Measurements from ENCODE around the gene GMEB2.

The GMEB2 gene

DNA sequence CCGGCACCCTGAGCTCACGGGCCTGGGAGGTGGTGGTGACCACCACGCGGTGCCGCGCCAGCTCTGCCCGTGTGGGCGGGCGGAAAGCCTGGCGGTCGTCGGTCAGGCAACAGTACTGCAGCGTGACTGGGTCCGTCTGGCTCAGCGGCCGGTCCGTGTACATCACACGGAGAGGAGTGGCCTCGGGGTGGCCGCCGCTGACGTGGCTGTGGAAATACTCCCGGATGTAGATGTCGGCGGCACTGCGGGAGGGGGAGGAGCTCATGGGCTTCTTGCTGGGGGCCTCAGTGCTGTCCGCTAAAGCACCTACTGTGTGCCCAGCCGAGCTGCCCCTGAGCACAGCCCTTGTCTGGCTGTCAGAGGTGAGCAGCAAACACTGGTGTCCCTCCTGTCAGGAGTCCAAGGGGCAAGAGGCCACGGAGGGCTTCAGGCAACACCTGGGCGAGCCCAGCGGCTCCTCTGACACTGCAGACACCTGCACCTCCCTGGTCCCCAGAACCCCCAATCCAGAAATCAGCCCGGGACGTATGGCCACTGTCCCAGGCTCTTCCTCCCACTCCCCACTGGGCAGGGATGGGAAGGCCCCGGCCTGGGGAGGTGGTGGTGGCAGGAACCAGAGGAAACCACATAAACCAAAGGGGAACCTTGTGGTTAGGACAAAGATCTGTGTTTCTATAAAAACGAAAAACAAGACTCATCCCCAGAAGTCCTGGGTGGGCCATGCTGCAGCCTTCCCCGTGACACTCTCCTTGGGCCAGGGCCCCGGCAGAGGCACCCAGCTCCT lies 59.3 kb downstream of the GMEB2 start:
- TF ChIP-seq, protein P1, sequence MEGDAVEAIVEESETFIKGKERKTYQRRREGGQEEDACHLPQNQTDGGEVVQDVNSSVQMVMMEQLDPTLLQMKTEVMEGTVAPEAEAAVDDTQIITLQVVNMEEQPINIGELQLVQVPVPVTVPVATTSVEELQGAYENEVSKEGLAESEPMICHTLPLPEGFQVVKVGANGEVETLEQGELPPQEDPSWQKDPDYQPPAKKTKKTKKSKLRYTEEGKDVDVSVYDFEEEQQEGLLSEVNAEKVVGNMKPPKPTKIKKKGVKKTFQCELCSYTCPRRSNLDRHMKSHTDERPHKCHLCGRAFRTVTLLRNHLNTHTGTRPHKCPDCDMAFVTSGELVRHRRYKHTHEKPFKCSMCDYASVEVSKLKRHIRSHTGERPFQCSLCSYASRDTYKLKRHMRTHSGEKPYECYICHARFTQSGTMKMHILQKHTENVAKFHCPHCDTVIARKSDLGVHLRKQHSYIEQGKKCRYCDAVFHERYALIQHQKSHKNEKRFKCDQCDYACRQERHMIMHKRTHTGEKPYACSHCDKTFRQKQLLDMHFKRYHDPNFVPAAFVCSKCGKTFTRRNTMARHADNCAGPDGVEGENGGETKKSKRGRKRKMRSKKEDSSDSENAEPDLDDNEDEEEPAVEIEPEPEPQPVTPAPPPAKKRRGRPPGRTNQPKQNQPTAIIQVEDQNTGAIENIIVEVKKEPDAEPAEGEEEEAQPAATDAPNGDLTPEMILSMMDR (IDR thresholded peaks at IDR 0.05; ENCODE audit: low read depth, low read length, missing control alignments) = no peak
- no peak for DNase-seq (ENCODE audit: extremely low read depth, low read depth)
- H3K4me3 ChIP-seq (replicated peaks; ENCODE audit: low read depth, low read length) = no peak overlapping the region

DNA sequence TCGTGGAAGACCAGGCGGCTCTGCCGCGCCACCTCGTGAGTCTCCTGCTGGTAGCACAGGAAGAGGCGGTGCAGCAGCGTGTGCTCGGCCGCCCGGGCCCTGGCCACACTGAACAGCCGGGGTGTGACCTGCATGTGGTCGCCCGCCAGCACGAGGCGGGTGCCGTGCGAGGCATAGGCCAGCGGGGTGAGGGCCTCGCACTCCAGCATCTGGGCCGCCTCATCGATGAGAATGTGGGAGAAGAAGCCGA lies 59.8 kb downstream of the GMEB2 start:
- H3K4me3 ChIP-seq (replicated peaks; ENCODE audit: low read depth, low read length) = no peak overlapping the region
- DNase-seq (ENCODE audit: extremely low read depth, low read depth) = no peak
- TF ChIP-seq, protein P1 (IDR thresholded peaks at IDR 0.05; ENCODE audit: low read depth, low read length, missing control alignments) = no peak

DNA sequence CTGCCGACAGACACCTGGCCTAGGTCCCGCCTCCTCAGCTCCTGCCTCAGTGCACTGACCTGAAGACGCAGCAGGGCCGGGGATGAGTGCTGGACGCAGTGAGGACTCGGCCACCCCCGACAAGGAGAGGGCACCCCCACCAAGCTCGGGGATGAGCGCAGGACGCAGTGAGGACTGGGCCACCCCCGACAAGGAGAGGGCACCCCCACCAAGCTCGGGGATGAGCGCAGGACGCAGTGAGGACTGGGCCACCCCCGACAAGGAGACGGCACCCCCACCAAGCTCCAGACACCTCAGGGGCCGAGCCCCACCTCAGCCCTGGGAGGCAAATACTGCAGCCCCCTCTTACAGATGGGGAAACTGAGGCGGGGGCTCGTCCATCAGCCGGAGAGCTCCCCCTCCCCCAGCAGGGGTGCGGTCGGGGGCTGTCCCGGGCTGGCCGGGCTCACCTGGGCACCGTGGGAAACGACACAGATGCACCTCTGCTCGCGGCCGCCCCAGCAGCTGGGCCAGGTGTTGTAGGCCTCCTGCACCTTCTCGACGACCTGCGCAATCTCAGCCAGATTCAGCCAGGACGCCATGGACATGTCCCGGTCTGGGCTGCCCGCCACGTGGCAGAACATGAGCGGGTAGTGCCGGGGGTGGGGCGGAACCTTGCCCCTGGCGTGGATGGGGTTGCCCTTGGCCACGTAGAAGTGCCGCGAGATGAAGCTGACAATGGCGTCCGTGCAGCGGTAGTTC lies 60.3 kb downstream of the GMEB2 start:
- TF ChIP-seq, protein P1 (IDR thresholded peaks at IDR 0.05; ENCODE audit: low read depth, low read length, missing control alignments) = no peak
- no peak overlapping the region for H3K4me3 ChIP-seq (replicated peaks; ENCODE audit: low read depth, low read length)
- no peak for DNase-seq (ENCODE audit: extremely low read depth, low read depth)

DNA sequence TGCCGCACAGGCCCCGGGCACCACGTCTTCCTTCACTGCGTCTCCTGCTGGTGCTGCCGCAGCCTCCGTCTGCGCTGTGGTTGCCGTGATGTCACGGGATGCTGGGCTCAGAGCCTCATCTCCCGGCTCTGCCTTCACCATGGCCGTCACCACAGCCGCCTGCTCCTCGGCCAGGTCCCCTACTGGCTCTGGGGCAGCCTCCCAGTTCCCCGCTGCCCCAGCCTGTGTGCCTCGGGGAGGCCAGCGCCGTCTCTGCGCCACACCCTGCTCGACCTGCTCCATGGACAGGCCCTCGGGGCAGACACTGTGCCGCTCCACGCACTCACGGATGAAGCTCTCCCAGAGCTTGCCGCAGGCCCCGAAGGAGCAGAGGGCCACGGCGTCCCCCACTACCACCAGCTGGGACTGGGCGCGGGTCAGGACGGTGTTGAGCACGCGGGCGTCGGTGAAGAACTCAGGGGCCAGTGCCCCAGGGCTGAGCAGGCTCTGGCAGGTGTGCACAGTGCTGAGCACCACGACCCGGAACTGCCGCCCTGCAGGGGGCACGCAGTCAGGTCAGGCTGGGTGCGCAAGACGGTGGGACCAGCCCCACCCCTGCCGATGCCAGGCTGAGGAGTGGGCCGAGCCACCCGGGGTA lies 61.1 kb downstream of the GMEB2 start:
- no peak for DNase-seq (ENCODE audit: extremely low read depth, low read depth)
- TF ChIP-seq, protein P1 (IDR thresholded peaks at IDR 0.05; ENCODE audit: low read depth, low read length, missing control alignments) = no peak
- H3K4me3 ChIP-seq (replicated peaks; ENCODE audit: low read depth, low read length) = no peak overlapping the region

DNA sequence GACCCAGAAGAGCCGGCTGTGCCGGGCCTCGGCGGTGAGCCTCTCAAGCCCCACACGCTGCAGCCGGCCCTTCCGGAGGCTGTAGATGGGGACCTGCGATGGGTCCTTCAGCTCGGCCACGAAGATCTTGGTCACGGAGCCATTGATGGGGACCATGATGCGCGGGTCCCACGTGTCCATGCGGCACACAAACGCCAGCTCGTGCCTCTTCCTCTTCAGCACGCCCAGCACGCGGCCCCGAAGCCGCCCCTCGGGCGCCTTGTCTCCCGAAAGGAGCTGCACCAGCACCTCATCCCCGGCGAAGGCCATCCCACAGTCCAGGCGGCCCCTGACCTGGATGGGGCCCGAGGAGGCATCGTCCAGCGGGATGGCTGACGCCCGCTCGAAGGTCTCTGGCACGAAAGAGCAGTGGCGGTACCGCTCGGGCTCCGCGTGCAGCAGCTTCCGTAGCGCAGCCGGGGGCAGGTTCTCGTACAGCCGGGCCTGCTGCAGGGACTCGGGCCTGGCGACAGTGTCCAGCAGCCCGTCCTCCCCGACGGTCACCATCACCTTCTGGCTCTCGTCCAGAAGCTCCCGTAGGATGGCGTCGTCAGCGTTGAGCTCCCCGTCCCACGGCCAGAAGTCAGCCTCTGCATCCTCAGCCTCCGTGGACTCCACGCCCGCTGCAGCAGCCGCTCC lies 61.7 kb downstream of the GMEB2 start:
- TF ChIP-seq, protein P1 (IDR thresholded peaks at IDR 0.05; ENCODE audit: low read depth, low read length, missing control alignments) = no peak

DNA sequence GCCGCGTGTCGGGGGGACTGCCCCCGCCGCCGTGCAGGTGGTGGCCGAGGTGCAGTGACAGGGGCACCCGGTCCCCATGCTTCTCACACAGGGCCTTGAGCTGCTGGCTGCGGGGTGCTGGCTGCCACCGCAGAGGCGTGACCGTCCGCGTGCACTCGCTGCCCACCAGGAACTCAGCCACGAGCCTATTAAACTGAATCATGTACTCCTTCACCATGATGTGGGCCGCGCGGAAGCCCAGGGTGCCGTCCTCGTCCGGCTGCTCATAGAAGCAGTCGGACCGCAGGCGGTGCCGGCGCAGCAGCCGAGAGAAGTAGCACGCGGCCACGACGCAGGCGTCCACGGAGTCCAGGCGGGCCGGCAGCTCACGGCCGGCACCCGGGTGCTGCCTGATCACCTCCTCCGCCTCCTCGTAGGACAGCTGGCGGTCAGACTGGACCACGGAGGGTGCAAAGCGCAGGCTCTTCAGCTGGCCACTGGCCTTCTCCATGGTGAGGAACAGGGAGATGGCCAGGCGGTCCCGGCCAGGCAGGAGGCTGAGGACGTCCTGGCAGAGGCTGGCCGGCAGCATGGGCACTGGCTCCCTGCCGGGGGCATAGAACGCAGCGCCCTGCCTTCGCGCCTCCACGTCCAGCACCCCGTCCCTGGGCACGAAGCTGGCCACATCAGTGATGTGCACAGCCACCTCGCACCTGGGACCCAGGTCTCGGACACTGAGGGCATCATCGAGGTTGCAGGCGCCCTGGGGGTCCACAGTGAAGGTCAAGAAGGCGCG lies 62.7 kb downstream of the GMEB2 start:
- no peak for DNase-seq (ENCODE audit: extremely low read depth, low read depth)
- no peak overlapping the region for H3K4me3 ChIP-seq (replicated peaks; ENCODE audit: low read depth, low read length)
- TF ChIP-seq, protein P1 (IDR thresholded peaks at IDR 0.05; ENCODE audit: low read depth, low read length, missing control alignments) = no peak

More for the DNA sequence above, 61.7 kb downstream of the GMEB2 start:
- H3K4me3 ChIP-seq (replicated peaks; ENCODE audit: low read depth, low read length) = no peak overlapping the region
- no peak for DNase-seq (ENCODE audit: extremely low read depth, low read depth)
